Stimulated activated CD4-positive, alpha-beta T cell treated with anti-CD3 and anti-CD28 coated beads, Interleukin-15, amount 100 ng/mL, for 48 hours (primary cell): ENCODE data around the gene ZXDC.

Experiments
- DNase-seq, 2 donors: peaks; one replicate each; pipeline ENCODE4 v3.0.0-alpha.2; 2020; ENCODE audit warnings: low read depth in 2 of 2

The ZXDC gene

DNA sequence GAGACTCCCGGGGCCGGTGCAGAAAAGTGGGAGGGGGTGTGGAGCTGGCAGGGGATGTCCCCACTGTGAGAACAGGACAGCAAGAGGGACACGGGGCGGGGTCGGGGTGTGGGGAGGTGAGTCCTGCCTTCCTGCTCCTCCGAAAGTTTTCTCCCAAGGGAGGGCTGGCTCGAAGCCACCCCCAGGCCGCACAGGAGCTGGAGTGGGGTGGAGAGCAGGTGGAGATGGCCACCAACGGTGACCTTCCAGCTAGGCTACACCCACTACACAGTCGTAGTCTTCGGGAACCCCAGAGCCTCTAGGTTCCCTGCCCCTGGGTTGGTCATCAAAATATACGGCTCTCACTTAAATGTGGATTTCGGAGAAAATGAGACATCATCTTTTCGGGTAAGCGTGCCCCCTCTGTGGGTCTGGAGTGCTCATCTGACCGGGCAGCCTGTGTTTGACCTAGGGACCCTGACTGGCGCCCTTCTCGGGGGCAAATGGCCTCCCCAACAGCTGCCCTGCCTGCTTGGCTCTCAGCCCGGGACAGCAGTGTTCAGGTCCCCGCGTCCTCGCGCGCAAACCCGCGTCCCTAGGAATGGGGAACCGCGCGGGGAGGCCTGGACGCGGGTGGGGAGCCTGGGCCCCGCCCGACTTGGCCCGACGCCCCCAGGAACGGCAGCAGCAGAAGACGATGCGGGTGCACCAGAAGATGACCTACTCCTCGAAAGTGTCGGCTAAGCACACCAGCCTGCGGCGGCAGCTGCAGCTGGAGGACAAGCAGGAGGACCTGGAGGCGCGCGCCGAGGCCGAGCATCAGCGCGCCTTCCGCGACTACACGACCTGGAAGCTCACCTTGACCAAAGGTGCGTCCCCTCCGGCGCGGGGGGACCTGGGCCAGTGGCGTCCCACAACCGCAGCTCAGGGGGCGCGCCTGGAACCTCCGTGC lies 59.8 kb downstream of the ZXDC start:
- DNase-seq, result no peak

DNA sequence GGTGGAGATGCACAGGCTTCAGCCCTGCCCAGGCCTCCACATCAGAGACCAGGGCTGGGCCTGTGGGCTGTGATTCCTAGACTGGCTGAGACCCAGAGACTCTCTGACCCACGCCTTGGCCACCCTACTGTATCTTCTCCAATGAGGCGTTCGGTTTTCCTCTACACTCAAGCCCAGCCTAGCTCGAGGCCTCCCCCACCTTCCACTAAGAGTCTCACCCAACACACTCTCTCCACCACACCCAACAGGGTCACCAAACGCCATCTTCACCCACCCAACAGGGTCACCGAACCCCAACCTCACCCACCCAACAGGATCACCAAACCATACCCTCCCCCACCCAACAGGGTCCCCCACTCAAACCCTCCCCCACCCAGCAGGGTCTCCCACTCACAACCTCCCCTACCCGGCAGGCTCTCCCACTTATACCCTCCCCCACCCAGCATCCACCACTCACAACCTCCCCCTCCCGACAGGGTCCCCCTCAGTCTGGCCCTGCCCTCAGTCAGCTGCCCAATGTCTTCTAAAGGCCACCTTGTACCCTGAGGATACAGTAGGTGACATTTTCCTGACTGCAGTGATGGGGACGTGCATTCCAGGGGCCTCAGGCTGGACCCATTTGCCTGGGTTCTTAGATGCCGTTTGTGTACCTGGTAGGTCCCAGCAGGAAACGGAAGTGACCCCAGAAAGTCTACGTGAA lies 60.6 kb downstream of the ZXDC start:
- DNase-seq, result no peak

DNA sequence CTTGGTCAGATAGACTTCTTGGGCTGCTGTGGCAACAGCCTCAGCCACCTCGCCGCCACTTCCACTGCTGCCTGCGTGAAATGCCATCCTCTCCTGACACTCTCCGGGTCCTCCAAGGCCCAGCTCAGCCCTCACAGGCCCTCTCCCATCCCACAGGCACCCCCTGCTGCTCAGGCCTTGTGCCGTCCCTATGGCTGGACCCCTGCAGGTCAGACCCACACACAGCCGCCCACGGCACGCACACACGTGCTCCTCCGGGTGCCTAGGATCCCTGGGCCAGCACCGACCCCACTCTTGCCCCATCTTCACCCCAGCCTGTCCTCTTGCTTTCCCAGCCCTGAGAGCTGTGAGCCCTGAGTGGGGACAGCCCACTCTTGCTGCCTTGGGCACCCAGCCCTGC lies 61.3 kb downstream of the ZXDC start:
- no peak for DNase-seq

DNA sequence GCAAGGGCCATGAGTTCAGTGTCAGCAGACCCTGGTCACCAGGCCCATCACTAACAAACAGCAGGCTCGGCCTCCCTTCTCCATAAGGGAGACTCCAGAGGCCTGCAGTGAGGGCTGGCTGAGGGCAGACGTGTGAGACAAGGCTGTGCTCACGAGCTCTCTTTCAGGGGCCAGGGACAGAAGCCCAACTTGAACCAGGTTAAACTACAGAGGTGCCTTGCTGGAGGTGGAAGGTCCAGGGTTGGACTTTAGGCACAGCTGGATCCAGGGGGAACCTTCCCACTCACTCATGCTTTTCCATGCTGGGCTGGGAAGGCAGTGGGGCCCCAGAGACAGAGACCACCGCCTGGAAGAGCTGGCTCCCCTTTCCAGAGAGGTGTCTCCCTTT lies 62.0 kb downstream of the ZXDC start:
- no peak for DNase-seq

DNA sequence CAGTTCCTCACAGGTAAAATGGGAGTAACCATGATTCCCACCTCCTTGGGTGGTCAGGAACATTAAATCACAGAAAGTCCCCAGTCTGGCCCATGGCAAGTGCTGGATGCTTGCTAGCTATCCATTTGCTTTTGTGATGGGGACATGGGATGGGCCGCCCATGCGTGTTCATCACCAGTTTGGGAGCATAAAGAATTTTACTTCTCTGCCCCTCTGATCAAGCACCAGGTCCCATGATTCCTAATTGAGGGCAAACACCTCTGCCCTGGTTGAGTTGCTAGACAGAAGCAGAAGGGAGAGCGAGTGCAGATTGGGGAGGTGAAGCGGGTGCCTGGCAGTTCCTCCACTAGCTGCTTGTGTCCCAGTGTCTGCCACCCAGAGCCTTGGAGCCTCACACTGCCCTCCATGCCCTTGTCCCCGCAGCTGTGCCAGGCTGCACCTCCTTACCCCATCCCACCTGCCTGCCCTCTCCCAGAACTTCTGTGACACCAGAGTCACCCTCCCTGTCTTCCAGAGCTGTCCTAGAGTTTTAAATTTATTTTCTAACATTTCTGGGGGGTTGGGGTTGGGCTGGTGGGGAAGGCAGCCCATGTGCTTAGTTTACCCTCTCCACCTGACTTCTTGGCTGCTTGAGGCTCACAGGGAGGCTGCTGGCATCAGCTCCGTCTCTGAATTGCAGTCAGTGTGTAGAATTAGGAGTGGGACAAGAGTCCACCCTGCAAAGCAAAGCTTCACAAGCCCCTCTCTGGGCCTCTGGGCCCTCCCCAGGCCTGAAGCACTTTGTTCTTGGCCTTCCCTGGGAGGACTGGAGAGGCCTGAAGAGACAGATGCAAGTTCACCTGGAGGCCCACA lies 62.6 kb downstream of the ZXDC start:
- DNase-seq, result no peak

DNA sequence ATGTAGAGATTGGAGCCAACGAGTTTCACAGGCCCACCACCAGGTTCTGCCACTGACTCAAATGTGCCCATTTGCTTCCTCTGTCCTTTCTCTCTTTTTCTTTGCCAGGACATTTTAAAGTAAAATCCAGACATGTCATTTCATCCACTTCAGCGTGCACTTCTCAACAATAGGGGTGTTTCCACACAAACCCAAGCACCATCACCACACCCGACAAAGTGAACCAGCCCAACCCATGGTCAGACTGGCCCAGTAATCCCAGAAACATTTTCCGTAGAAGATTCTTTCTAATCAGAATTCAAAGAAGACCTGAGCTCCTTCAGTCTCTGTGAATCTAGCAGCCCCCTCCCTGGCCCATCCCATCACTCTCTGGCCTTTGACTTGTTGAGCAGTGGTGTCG lies 67.6 kb downstream of the ZXDC start:
- DNase-seq, result no peak

DNA sequence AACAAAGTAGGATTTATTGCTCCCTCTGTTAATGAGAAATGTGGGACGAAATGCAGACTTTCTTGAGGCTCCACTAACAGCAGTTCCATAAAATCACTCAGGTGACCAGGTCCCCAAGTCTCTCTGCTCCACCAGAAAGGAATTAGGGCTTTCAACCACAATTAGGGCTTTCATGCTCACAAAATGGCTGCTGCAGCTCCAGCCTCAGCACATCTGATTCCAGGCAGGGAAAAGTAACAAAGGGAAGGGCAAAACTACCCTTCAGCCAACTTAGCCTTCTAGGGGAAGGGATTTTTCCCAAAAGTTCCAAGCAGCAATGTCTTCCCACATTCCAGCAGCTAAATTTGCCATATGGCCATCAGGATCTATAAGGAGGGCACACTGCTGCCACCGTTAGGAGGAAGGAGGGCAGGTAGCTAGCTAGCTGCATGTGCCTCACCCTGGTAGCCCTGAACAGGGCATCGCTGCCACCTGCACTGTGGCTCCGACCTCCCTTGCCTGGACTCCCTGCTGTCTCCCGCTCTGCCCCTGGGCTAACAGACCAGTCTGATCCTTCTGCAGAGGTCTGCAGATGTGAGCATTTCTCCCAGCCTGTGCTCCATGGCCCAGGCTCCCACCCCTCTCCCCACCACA lies 68.2 kb downstream of the ZXDC start:
- no peak for DNase-seq

DNA sequence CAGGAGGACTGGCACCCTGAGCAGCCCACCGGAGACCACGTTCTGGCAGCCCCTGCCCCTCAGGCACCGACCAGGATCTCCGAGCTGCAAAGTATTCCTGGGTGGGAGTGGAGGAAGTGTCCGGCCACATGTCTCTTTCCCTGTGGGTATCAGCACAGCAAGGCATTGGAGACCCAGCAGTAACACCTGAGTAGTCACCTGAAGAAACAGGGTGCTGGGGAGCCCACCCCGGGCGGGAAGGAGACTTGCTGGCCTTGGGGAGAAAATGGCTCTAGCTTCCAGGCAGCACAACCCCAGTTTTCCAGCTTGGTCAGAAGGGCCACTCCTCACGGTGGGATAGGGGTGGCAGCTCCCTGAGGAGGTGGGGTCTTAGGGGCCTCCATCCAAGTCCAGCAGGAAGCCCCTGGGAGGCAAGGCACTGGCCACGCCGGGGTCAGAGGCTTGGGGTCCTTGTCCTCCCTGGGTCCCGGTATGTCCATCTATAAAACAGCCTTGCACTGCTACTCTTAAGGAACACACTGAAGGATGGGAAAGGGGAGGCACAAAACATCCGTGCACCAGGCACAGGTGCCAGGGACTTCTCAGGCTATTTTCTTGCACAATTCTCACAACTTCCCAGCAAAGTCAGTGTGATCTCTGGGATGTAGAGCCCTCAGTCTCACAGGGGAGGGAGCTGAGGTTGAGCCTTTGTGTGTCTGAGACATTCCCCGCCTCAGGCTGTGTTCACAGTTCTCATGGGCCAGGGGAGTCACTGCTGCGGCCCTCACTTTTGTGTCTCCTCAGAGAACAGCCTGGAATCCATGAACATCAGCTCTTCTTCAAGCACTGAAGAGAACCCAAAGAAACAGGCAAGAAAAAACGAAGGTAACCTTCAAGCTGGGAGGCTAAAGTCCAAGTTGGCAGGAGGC lies 69.0 kb downstream of the ZXDC start:
- no peak for DNase-seq

DNA sequence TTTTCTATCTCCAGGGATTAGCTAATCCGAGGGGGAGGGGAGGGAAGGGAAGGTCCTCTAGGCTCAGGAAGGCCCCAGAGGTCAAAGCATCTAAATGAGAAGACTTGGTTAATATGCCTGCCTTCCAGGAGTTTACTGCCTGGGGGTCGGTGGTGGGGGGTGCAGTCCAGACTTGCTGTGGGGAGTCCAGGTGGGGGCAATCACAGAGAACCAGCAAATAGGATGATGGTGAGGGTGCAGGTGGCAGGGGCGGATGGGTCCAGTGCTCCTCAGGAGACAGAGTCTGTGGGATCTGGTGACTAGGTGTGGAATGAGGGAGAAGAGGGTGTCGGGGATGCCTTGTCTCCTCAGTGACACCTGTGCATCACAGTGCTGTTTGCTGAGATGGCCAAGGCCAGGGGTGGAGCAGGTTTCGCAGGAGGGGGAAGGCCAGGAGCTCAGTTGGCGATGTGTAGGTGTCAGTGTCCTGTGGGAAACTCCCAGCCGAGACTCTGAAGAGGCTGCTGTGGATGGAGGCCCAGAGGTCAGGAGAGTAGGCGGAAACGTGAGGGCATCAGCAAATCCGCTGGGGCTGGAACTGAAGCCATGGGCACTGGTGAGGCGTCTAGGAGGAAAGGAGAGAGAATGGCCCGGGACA lies 72.9 kb downstream of the ZXDC start:
- no peak for DNase-seq

DNA sequence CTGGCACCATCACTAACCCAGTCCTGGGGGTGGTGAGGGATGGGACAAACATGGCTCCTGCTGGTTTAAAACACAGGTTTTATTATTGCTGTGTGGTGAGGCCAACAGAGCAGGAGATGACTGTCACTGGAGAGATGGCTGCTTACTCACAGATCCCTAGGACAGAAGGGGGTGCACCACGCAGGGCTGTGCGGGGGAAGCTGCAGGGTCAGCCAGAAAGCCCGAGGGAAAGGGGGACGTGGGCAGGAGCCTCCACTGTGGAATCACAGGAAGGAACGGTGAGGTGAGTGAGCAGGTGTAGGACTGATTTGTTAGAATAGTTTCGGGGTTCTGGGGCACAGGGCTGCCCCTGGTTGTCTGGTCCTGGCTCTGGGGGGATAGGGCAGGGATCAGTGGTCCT lies 73.5 kb downstream of the ZXDC start:
- no peak for DNase-seq

DNA sequence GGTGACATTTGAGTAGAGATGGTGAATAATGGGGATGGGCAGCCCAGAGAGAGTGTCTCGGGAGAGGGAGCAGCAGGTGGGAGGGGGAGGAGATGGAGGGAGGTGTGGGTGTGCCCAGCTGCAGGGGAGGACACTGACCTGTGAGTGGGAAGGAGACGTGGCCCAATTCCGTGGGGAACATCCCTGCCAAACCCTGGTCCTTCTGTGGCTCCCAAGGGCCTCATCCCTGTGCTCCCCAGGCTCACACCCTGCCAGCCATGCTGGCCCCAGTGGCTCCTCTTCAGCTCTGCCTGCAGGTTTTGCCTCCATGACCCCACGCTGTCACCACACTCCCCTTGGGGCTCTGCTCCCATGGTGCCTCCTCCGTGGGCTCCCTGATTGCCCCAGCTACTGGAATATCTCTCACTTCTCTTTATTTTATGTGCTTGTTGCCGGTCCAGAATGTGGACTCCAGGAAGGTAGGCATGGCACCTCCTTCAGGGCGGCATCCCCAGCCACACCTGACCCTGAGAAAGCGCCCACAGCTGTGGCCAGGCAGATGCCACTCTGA lies 74.0 kb downstream of the ZXDC start:
- DNase-seq, result no peak

DNA sequence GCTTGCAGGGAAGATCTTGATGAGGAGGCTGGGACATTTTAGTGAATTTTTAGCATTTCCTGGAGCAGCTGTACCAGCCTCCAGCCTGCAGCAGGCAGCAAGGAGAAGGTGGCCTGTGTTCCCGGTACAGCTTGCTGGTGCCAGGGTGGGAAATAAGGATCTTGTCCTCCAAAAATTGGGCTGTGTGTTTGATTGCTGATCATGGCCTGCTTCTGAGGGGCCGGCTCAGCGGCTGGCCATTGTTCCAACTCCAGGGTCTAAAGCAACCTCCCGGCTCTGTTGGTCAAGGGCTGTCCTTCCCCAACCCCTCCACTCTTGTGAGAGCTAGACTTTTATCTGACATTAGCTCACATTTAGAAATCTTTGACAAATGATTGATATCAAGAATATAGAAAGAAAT lies 75.9 kb downstream of the ZXDC start:
- no peak for DNase-seq

DNA sequence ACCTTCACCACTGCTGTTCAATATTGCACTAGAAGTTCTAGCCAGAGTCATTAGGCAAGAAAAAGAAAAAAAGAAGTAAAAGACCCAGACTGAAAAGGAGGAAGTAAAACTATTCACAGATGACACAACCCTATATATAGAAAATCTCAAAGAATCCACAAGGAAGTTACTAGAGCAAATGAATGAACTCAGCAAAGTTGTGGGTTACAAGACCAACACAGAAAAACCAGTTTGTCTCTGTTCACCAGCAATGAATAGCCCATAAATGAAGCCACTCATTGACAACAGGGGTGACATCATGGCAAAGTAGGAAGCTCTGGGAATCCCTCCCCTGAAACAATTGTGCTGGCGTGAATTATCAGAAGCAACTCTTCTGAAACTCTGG lies 76.3 kb downstream of the ZXDC start:
- no peak for DNase-seq

DNA sequence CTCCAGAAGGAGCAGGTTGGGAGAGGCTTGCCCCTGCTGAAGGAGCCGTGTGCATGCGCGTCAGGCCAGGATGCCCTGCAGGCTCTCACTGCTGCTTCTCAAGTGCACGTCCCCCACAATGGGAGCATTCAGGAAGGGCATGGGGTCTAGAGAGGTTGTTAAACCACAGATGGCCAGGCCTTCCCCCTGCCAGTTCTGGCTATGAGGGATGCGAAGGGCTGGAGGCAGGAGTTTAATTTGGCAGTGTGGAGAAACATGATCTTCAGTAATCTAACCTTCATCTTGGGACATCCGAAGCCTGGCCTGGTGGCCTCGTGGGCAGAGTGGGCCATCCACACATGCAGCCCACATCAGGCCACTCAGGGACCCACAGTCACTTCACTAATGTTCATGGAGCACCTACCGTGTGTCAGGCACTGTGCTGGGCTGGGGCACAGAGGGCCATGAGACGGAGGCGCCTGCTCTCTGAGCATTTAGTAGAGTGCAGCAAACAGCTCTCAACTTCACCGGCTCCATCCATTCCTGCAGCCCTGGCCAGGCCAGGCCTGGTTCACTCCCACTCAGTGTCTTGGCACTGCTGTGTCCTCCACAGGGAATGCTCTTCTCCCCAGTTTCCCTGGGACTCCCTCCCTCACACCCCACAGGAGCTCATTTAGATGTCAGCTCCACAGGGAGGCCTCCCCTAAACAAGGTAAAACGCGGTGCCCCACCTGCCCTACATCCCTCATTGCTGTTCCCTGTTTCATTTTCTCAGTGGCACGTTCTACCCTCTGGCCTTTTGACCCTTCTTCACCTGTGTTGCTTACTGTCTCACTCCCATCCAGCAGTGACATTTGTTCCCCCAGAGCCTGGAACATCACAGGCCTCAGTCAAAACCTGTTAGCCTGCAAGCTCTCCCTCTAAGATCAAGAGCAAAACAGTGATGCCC lies 77.0 kb downstream of the ZXDC start:
- no peak for DNase-seq

DNA sequence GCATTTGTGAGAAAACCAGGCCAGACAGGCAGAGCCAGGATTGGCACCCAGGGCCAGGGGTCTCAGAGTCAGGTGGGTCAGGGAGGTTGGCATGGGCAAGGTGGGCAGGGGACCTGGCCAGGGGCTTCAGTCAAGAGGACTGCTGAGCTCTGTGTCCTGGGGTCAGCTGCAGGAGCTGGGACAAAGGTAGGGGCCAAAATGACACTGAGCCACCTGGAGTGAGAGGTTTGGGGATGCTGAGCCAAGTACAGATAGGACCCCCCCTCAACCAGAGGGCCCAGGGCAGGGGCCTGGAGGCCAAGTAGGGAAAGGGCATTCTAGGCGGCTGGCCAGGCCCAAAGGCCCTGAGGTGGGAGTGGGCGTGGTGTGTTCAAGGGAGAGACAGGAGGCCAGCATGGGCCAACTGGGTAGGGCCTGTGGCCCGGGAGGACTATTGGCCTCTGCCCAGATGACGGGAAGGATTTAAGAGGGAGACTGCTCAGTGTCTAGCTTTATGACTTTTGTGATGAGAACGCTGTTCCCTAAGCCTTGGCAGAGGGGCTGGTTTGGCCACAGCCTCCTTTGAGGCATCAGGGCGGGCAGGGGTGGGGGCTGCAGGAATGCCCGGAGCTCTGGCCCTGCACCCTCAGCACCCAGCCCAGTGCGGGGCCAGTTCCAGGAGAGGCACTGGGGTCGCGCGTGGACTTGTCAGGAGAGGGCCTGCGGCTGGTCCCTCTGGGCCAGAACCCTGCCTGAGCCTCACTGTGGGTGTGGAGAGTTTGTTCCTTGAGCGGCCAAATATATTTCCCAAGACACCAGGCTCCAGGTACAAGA lies 77.9 kb downstream of the ZXDC start:
- DNase-seq, result no peak

DNA sequence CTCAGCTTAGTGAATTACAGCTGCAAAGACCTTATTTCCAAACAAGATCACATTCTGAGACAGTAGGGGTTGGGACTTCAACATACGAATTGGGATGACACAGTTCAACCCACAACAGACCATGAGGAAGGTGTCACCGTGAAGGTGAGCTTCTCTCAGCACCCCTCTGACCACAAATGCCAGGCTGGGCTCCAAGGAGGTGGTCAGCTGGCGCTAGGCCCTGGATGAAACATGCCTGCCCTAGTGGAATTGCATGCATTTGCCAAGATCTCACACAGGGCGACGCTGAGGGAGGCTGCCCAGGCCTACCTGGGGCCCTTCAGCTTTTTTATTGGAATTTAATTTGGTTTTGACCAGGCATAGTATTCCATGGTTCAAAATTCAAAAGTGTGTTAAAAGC lies 79.2 kb downstream of the ZXDC start:
- DNase-seq, result no peak

DNA sequence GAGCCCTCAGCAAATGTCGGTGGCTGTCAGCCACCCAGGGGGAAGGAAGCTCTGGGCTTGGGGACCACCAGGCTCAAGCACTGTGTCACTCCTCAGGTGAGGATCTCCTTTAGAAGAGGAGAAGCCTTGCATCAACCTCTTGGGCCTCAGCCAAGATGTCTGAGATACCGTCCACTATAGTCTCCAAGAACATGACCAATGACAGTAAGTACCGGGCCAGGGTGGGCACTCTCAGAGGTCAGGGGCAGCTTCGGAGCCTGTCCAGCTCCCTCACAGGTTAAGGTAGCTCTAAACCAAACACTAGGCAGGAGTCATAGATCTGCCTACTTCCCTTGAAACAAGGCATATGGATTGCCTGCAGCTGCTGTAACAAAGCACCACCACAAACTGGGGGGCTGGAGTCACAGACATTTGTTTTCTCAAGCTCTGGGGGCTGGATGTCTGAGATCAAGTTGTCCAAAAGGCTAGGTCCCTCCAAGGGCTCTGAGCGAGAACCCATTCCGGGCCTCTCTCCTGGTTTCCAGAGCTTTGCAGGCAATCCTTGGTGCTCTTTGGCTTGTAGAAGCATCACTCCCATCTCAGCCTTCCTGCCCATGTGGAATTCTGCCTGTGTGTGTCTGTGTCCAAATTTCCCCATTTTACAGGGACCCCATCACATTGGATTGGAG lies 79.7 kb downstream of the ZXDC start:
- no peak for DNase-seq

DNA sequence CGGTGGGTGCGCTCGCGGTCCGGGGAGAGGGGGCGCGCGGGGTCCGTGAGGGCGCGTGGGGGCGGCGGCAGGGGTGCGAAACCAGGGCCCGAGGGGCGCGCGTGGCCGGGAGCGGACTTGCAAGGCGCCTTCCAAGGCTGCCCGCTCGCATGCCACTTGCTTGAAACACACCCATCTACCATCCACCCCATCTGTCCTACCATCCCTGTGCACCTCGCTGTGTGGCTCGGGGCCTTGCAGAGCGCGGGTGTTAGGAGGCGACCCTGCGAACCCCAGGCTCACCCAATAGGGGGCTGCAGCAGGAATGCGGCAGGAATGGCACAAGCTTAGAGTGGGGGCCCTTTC lies 80.7 kb downstream of the ZXDC start:
- no peak for DNase-seq
